ENCODE measurements around the gene XRCC3.

GRCh38 chr14:103671911-103672310, 43.3 kb downstream of the XRCC3 start:
- TF ChIP-seq EZH2 (IDR thresholded peaks at IDR 0.05; ENCODE audit: low read length, unreplicated experiment) (no peak), CTCF (conservative IDR thresholded peaks at IDR 0.05; ENCODE audit: low read depth, low read length) (no peak)
